T-helper 9 cell (primary cell): ENCODE results near the gene SSR2.

Source experiments
- DNase-seq: peaks from one replicate; pipeline ENCODE4 v3.0.0-alpha.2; 2020

SSR2 gene

GRCh38 chr1:155971910-155972809 is 48.6 kb downstream of the SSR2 start:
- no peak for DNase-seq

- no peak for DNase-seq
Observed at GRCh38 chr1:155970531-155971167, 50.1 kb downstream of the SSR2 start.

GRCh38 chr1:155969377-155969791 is 51.4 kb downstream of the SSR2 start:
- DNase-seq = no peak

- DNase-seq = no peak
Observed at GRCh38 chr1:155968670-155969069, 52.1 kb downstream of the SSR2 start.

- no peak for DNase-seq
Observed at GRCh38 chr1:155968051-155968400, 52.7 kb downstream of the SSR2 start.

- no peak for DNase-seq
Observed at GRCh38 chr1:155967341-155968050, 53.3 kb downstream of the SSR2 start.

GRCh38 chr1:155966750-155967149 is 54.0 kb downstream of the SSR2 start:
- DNase-seq = no peak

GRCh38 chr1:155966135-155966534 is 54.6 kb downstream of the SSR2 start:
- no peak for DNase-seq

GRCh38 chr1:155964193-155964592 is 56.6 kb downstream of the SSR2 start:
- DNase-seq = no peak

- no peak for DNase-seq
Observed at GRCh38 chr1:155962599-155963211, 58.0 kb downstream of the SSR2 start.

- DNase-seq = no peak
Observed at GRCh38 chr1:155961937-155962336, 58.8 kb downstream of the SSR2 start.

GRCh38 chr1:155960081-155960745 is 60.5 kb downstream of the SSR2 start:
- no peak for DNase-seq
